Measurements from ENCODE around the gene SLC12A3.

SLC12A3 gene, protein sequence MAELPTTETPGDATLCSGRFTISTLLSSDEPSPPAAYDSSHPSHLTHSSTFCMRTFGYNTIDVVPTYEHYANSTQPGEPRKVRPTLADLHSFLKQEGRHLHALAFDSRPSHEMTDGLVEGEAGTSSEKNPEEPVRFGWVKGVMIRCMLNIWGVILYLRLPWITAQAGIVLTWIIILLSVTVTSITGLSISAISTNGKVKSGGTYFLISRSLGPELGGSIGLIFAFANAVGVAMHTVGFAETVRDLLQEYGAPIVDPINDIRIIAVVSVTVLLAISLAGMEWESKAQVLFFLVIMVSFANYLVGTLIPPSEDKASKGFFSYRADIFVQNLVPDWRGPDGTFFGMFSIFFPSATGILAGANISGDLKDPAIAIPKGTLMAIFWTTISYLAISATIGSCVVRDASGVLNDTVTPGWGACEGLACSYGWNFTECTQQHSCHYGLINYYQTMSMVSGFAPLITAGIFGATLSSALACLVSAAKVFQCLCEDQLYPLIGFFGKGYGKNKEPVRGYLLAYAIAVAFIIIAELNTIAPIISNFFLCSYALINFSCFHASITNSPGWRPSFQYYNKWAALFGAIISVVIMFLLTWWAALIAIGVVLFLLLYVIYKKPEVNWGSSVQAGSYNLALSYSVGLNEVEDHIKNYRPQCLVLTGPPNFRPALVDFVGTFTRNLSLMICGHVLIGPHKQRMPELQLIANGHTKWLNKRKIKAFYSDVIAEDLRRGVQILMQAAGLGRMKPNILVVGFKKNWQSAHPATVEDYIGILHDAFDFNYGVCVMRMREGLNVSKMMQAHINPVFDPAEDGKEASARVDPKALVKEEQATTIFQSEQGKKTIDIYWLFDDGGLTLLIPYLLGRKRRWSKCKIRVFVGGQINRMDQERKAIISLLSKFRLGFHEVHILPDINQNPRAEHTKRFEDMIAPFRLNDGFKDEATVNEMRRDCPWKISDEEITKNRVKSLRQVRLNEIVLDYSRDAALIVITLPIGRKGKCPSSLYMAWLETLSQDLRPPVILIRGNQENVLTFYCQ

GRCh38 chr16:56864960-56865359 is at the start of gene SLC12A3:
TSS of gene SLC12A3 (plus strand) at chr16:56865207. CDS start at chr16:56865236, 29 bp downstream.
- TF ChIP-seq, protein P1, sequence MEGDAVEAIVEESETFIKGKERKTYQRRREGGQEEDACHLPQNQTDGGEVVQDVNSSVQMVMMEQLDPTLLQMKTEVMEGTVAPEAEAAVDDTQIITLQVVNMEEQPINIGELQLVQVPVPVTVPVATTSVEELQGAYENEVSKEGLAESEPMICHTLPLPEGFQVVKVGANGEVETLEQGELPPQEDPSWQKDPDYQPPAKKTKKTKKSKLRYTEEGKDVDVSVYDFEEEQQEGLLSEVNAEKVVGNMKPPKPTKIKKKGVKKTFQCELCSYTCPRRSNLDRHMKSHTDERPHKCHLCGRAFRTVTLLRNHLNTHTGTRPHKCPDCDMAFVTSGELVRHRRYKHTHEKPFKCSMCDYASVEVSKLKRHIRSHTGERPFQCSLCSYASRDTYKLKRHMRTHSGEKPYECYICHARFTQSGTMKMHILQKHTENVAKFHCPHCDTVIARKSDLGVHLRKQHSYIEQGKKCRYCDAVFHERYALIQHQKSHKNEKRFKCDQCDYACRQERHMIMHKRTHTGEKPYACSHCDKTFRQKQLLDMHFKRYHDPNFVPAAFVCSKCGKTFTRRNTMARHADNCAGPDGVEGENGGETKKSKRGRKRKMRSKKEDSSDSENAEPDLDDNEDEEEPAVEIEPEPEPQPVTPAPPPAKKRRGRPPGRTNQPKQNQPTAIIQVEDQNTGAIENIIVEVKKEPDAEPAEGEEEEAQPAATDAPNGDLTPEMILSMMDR (IDR thresholded peaks at IDR 0.05; ENCODE audit: low read depth, low read length), result no peak
- TF ChIP-seq, protein P2, sequence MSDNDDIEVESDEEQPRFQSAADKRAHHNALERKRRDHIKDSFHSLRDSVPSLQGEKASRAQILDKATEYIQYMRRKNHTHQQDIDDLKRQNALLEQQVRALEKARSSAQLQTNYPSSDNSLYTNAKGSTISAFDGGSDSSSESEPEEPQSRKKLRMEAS (IDR thresholded peaks at IDR 0.05; ENCODE audit: low read depth, low read length), result no peak
- no peak for DNase-seq (ENCODE audit: low read depth)
- H3K4me3 ChIP-seq (ENCODE audit: low read depth, low read length), result no peak within 1 kb of the TSS

DNA sequence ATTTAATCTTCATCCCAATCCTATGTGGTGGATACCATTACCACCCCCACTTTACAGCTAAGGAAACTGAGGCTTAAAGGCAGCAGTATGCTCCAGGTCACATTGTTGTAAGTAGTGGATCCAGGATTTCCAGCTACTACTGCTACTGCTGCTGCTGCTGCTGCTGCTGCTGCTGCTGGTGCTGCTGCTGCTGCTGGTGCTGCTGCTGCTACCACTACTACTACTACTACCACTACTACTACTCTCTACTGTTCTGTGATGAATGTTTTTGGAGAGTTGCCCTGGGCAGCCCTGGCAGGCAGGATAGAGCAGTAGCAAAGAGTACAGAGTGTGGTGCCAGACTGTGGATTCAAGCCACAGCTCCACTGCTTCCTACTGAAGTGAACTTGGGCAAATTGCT is 49.3 kb upstream of the SLC12A3 start:
- H3K4me3 ChIP-seq (ENCODE audit: low read depth, low read length), result no peak overlapping the region
- no peak for DNase-seq (ENCODE audit: low read depth)
- TF ChIP-seq POLR2A (IDR thresholded peaks at IDR 0.05; ENCODE audit: extremely low read depth, insufficient read length) (no peak), MYC (IDR thresholded peaks at IDR 0.05; ENCODE audit: low read depth, low read length) (no peak)
- TF ChIP-seq, protein P2 (IDR thresholded peaks at IDR 0.05; ENCODE audit: low read depth, low read length), result no peak
- TF ChIP-seq, protein P1 (IDR thresholded peaks at IDR 0.05; ENCODE audit: low read depth, low read length), result no peak

GRCh38 chr16:56817056-56817455 is 48.0 kb upstream of the SLC12A3 start:
- no peak overlapping the region for H3K4me3 ChIP-seq (ENCODE audit: low read depth, low read length)
- no peak for DNase-seq (ENCODE audit: low read depth)
- TF ChIP-seq MYC (IDR thresholded peaks at IDR 0.05; ENCODE audit: low read depth, low read length) (no peak), POLR2A (IDR thresholded peaks at IDR 0.05; ENCODE audit: extremely low read depth, insufficient read length) (no peak)
- TF ChIP-seq, protein P2 (IDR thresholded peaks at IDR 0.05; ENCODE audit: low read depth, low read length), result no peak
- TF ChIP-seq, protein P1 (IDR thresholded peaks at IDR 0.05; ENCODE audit: low read depth, low read length), result no peak

DNA sequence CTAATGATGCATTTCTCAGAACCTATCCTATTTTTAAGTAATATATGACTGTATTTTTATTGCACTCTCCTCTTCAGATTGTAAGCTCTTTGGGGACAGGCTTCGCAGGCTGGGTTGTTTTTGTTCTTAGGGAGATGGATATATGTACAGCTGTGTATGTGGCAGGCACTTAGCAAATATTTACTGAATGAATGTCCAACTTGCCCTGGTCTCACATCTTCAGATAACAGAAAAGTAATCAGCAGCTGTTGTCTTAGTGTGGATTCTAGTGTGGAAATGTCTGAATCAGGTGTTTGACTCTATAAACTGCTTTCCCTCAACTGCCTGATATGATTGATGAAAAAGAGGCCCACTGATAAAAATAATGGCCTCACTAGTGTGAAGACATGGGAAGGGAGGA is 47.1 kb upstream of the SLC12A3 start:
- no peak for DNase-seq (ENCODE audit: low read depth)
- H3K4me3 ChIP-seq (ENCODE audit: low read depth, low read length), result no peak overlapping the region
- TF ChIP-seq, protein P1 (IDR thresholded peaks at IDR 0.05; ENCODE audit: low read depth, low read length), result no peak
- TF ChIP-seq POLR2A (IDR thresholded peaks at IDR 0.05; ENCODE audit: extremely low read depth, insufficient read length) (no peak), MYC (IDR thresholded peaks at IDR 0.05; ENCODE audit: low read depth, low read length) (no peak)
- TF ChIP-seq, protein P2 (IDR thresholded peaks at IDR 0.05; ENCODE audit: low read depth, low read length), result no peak

GRCh38 chr16:56823081-56823733 is 41.8 kb upstream of the SLC12A3 start:
- TF ChIP-seq, protein P1 (IDR thresholded peaks at IDR 0.05; ENCODE audit: low read depth, low read length), result no peak
- TF ChIP-seq, protein P2 (IDR thresholded peaks at IDR 0.05; ENCODE audit: low read depth, low read length), result no peak
- TF ChIP-seq MYC (IDR thresholded peaks at IDR 0.05; ENCODE audit: low read depth, low read length) (no peak), POLR2A (IDR thresholded peaks at IDR 0.05; ENCODE audit: extremely low read depth, insufficient read length) (no peak)
- H3K4me3 ChIP-seq (ENCODE audit: low read depth, low read length), result no peak overlapping the region
- no peak for DNase-seq (ENCODE audit: low read depth)

Data from NB4 (cell line).